GM23338 (cell line): ENCODE measurements around the gene DST.

Experiments used
- CREB1 ChIP-seq: fragments of 250-450 bp; sonication (Bioruptor Pico); IDR thresholded peaks from 2 replicates; pipeline ENCODE4 v1.5.0; 2020; ENCODE audit warnings: low read depth, mild to moderate bottlenecking, moderate library complexity
- CTCF ChIP-seq, 2 experiments: fragments of 200-600 bp in 1 of 2; sonication (generic) in 1 of 2; conservative IDR thresholded peaks; 2 replicates each; pipeline versions ENCODE4 v1.5.1 to v1.6.1; 2016 to 2017; ENCODE audit warnings: antibody characterized with exemption in 2 of 2, low read depth in 2 of 2, mild to moderate bottlenecking in 2 of 2, moderate library complexity in 1 of 2
- EZH2 ChIP-seq: fragments of 200-600 bp; sonication (generic); IDR thresholded peaks from one replicate; pipeline ENCODE4 v1.8.0; 2017; ENCODE audit warnings: antibody characterized with exemption, mild to moderate bottlenecking, low read depth; ENCODE audit not compliant: unreplicated experiment
- EZH2phosphoT487 ChIP-seq: fragments of 200-600 bp; sonication (generic); IDR thresholded peaks from one replicate; pipeline ENCODE4 v1.8.1; 2018; ENCODE audit warnings: antibody characterized with exemption; ENCODE audit not compliant: unreplicated experiment
- NANOG ChIP-seq: IDR thresholded peaks from 2 replicates; pipeline ENCODE4 v1.6.1; 2016; ENCODE audit warnings: antibody characterized with exemption, borderline replicate concordance
- POLR2AphosphoS5 ChIP-seq: IDR thresholded peaks from 2 replicates; pipeline ENCODE4 v1.6.1; 2016; ENCODE audit warnings: antibody characterized with exemption, low read depth
- REST ChIP-seq: IDR thresholded peaks from one replicate; pipeline ENCODE4 v1.6.1; 2018; ENCODE audit warnings: antibody characterized with exemption; ENCODE audit not compliant: unreplicated experiment
- STAT1 ChIP-seq: IDR thresholded peaks from one replicate; pipeline ENCODE4 v1.6.1; 2016; ENCODE audit warnings: antibody characterized with exemption; ENCODE audit not compliant: unreplicated experiment
- ZNF114 ChIP-seq: fragments of 250-450 bp; sonication (Bioruptor Pico); IDR thresholded peaks from 2 replicates; pipeline ENCODE4 v1.5.0; 2020; ENCODE audit warnings: mild to moderate bottlenecking, moderate library complexity
- ZNF331 ChIP-seq: fragments of 250-450 bp; sonication (Bioruptor Pico); IDR thresholded peaks from 2 replicates; pipeline ENCODE4 v1.5.0; 2020; ENCODE audit warnings: low read depth, mild to moderate bottlenecking, moderate library complexity

DNA sequence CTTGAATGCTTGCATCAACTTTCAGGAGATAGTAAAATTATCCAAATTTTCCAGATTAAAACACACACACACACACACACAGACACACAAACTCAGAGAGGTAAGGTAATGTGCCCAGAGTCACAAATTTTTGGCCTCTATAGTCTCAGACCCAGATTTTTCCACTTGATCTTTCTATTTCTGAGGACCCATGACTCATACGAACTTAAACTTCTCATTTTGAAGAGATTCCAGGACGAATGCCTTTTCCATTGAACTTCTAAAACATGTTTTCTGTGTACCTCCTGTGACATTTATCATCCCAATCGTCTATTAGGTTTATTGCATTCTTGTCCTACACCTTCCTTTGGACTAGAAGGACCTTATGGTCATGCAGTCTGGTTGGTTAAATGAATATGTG is 222.4 kb downstream of the DST start:
- TF ChIP-seq CTCF (conservative IDR thresholded peaks at IDR 0.05; ENCODE audit: low read depth in 2 of 2) (no peak), POLR2AphosphoS5 (no peak), EZH2 (no peak), ZNF114 (CRISPR knock-in tag) (no peak), STAT1 (no peak), CREB1 (CRISPR knock-in tag) (no peak), ZNF331 (CRISPR knock-in tag) (no peak), REST (no peak), EZH2phosphoT487 (no peak), NANOG (no peak)
